Activated CD4-positive, CD25-positive, alpha-beta regulatory T cell treated with anti-CD3 and anti-CD28 coated beads, Interleukin-2, amount 50 U/mL, for 72 hours (primary cell): ENCODE results near the gene ZNF221.
A peak's percentile ranks its signal among the peaks of the same experiment; 100 is the strongest.
"Not testable (repeated sequence)": the region's sequence is repeated elsewhere in the genome, so short reads cannot be mapped to it uniquely, and the experiment has no call there.

Source experiments
- DNase-seq: peaks from one replicate; pipeline ENCODE4 v3.0.0; 2021

Gene ZNF221

DNA sequence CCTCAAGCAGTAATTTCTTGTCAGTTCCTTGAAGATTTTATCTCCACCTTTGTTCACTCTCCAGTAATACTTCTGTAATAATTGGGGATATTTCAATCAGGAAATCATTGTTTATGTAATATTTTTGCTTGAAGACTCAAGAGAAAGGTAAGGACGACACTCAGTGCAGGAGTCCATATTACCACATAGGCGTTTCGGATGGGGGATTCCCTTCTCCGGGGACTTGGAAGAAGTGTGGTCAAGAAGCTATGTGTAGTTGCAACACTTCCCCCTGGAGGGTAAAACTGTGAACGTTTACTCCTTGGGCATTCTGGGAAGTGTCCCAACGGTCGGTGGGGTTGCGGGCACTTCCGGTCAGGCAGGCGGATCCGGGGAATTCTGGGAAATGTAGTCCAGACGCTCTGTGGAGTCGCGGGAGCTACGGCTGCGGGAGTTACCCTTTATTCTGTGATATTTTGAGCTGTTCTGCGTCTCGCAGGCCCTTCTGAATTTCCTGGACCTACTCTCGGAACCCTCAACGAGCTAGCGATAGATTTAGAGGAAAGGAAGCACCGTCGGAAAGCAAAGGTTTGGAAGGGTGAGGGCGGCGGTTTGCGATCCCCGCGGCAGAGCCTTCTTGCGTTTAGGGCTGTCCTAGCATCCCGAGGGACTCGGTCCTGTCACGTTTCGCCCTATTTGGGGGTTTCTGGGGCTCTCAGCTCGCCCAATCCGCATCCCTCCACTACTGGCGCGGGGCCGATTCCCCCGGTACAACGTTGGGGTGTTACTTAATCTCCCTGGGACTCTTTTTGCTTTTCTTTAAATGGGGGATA, at the start of gene ZNF221:
Gene ZNF221, plus strand, starts transcription at position 395 of the 812 bp plus-strand sequence. CDS start 11,499 bp downstream, outside the sequence.
- peak; percentile 60 for DNase-seq

DNA sequence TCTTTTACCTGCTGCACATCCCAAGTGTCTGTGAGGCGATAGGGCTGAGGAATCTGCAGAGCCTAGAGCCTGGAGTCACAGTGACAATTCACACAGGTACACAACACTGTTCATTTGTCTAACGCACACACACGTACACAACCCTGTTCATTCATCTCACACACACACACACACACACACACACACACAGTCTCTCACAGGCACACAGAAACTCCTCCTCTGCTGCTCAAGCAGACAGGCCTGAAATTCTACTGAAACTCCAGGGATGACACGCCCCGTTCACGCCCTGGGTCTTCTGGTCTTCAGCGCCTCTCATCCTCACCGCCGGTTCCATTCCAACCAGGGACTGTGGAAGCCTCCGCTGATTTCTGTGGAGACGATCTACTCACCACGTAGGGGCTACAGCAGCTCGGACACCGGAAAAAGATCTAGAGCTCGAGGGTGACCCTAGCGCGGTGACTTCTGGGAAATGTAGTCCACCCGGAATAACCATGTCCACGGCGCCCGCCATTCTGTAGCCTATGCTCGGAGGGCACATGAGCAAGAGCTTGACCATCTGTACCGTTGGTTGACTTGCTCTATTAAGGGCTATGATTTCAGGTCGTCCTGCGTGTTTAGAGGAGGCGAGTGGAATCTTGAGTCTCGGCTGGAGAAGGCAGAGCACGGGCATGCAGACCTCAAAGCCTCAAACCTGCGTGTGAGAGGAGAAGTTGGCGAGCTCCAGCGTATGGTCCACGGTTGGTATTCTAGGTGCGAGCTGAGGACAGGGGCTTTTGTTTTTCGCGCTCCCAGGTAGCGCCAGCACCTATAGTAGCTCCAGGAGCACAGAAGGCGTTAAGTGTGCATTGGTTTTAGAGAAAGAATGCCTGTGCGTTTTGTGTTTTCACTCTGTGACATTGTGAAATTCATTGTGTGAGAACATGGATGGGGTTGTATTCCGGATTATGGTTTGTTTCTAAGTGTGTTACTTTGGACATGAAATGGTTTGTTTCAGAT, 49.3 kb upstream of the ZNF221 start:
- DNase-seq = peak; percentile 61

DNA sequence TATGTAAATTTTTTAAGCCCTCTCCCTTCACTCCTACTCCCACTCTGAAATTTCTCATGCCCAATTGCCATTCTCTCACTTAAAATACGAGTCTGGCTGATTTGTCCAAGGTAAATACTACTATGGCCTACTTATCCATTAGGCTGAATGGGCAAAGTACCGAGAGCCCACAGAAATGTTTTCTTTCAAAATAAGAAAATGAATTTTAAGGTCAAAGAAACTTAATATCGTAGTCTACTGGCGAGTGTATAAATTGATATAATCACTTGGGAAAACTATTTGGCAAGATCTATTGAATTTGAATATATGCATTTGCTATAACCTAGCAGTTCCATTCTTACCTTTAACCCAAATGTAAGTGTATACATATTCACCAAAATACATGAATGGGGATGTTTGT, 48.6 kb upstream of the ZNF221 start:
- DNase-seq = no peak

DNA sequence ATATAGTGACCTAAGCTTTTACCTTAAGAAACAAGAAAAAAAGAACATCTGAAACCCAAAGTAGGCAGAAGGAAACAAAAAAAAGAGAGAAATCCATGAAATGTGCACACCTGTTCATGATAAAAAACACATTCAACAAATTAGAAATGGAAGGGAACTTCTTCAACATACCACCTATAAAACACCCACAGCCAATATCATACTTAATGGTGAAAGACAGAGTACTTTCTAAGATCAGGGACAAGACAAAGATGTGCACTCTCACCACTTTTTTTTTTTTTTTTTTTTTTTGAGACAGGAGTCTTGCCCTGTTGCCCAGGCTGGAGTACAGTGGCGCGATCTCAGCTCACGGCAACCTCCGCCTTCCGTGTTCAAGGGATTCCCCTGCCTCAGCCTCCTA, 45.1 kb upstream of the ZNF221 start:
- DNase-seq = no peak

DNA sequence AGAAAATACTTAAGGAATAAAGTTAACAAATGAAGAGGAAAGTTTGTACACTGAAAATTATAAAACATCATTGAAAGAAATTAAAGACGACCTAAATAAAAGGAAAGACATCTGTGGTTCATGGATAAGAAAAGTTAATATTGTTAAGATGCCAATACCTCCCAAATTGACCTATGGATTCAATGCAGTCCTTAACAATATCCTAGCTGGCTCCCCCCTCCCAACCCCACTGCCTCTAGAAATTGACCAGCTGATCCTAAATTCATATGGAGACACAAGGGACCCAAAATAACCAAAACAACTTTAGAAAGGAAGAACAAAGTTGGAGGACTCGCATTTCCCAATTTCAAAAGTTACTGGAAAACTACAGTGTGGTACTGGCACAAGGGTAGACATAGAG, 44.3 kb upstream of the ZNF221 start:
- no peak for DNase-seq

DNA sequence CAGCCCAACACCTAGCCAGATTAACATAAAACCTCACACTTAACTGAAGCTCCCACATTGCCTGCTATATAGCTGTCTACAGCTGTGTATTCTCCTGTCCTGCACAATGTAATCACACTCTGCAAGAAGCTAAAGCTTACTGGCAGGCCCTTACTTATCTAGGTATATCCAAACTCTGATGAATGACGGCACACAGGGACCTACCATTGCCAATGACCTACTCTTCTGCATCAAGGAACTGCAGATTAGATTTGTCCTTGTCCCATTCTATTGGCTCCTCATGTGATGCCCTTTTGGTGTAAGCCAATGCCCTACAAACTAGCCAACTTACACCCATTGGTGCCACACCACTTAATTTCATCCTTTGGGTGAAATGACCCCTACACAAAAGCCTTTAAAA, 42.4 kb upstream of the ZNF221 start:
- no peak for DNase-seq

DNA sequence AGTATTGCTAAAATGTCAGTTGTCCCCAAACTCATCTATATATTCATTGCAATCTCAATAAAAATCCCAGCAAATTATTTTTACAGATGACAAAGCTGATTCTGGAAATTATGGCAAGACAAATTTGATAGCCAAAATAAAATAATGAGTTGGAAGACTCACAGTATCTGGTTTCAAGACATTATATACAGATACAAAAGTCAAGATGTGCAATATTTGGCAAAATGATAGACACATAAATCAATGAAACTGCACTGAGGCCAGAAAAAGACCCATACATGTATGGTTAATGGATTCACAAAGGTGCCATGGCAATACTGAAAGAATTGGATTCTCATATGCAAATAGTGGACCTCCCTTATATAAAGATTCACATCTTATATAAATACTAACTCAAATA, 40.1 kb upstream of the ZNF221 start:
- no peak for DNase-seq

DNA sequence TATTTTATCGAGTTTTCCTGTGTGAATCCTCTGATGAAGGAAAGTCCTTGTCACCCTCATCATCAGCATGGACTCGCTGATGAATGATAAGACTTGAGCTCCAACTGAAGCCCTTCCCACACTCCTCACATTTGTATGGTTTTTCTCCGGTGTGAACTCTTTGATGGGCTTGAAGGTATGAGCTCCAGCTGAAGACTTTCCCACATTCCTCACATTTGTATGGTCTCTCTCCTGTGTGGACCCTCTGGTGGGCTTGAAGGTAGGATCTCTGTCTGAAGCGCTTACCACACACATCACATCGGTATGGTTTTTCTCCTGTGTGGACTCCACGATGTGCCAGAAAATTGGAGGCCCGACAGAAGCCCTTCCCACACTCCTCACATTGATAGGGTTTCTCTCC, 37.6 kb upstream of the ZNF221 start:
- no peak for DNase-seq

DNA sequence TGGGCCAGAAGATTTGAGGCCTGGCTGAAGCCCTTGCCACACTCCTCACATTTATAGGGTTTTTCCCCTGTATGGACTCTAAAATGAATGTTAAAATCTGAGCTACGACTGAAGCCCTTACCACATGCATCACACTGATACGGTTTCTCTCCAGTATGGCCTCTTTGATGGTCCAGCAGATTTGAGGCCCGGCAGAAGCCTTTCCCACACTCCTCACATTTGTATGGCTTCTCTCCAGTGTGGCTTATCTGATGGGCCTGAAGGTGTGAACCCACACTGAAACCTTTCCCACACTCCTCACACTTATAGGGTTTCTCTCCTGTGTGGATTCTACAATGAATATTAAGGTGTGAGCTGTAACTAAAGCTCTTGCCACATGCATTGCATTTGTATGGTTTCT, 37.0 kb upstream of the ZNF221 start:
- DNase-seq = no peak

DNA sequence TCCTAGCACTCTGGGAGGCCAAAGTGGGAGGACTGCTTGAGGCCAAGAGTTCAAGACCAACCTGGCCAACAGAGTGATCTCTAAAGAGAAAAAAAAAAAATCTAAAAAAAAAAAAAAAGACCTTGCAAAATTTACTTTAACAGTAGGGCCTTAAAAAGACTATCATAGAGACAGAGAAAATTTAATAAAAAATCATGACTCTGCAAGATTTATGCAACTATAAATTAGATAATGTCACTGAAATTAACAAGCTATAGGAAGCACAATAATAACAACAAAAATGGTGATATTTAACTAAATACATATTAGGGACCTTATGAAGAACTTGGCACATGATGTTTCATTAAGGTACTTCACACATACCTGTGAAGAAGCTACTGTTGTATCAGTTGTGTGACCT, 27.2 kb upstream of the ZNF221 start:
- no peak for DNase-seq

DNA sequence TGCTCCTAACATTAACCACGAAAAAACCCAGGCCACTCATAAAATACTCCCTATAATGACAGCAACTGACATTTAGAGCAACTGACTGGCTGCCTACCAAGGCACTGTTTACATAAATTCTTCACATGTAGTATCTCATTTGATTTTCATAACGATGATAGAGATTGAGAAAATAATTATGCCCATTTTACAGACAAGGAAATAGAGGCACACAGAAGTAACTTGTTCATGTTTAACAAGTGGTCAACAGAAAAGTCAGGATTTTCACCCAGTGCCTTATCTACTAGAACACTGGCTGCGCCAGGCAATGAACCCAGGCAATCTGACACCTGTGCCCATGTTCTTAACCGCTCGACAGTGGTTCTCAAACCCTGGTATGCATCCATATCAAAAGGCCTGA, 22.2 kb upstream of the ZNF221 start:
- DNase-seq = no peak

DNA sequence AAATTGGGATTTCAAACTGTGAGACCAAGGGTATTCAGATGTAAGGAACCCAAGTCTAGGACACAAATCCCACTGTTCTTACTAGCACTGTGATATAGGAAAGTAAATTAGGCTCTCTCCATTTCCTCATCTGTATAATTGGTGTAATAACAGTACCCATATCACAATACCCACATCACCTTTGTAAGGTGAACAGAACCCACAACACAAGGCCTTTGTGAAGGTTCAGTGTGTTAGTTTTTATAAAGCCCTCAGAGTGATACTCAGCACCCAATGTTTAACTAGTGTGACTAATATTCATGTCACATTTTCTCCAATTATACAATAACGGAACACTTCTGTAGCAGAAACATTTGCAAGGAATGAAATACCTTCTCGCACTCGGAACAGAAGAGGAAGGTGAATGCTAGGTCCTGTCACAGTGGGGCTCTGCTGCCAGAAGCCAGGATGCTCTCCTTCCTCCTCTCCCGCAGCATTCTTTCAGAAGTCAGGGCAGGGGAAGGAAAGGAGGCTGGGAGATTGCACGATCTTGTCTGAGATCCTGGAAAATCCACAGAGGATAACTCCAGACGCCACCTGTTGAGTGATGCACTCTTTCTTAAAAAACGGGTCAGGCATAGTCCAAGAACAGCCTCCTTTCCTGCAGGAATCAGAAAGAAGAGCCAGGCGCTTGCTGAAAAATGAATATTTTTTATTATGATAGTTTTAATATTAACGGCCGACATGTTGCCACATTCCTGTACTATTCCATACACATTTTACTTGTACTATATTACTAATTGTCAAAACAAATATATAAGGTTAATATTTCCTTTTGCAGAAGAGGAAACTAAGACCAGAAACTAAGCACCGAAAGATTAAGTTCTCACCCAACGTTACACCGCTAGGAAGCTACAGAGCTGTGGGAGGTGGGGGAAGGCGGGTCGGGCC, 16.7 kb upstream of the ZNF221 start:
- no peak for DNase-seq

DNA sequence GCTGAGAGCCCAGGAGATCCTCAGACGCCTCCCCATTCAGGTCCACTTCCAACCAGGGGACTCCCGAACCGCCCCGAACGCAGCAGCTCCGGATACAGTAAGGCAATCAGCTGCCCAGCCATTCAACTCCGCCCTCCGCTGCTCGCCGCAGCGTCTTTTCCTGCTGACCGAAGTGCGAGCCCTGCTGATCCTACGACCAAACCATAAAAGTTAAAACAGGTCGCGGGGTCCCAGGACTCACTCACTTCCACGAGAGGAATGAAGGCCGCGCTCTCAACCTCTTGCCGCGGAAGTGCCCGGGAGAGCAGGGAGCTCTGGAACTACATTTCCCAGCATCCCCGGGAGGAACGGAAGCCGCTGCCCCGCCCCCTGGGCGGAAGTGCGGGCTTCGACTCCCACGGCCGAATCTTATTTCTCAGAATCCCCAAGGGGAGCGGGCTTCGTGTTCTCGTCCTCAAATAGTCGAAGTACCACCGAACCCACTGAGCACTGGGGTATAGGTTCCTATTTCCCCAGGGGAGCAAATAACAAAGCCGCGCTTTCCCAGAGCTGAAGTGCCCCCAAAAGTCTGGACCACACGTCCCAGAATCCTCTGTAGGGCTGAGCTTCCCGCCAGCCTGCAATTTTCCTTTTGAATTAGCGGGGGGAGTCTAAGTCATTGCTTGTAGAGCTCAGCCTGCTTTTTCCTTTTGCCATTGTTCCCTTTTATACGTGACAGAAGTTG, 15.9 kb upstream of the ZNF221 start, which contains the start of gene ZNF45:
Gene ZNF45, minus strand, starts transcription at position 298 of the 724 bp plus-strand sequence. CDS start 13,097 bp downstream, outside the sequence.
- DNase-seq = peak; percentile 83

DNA sequence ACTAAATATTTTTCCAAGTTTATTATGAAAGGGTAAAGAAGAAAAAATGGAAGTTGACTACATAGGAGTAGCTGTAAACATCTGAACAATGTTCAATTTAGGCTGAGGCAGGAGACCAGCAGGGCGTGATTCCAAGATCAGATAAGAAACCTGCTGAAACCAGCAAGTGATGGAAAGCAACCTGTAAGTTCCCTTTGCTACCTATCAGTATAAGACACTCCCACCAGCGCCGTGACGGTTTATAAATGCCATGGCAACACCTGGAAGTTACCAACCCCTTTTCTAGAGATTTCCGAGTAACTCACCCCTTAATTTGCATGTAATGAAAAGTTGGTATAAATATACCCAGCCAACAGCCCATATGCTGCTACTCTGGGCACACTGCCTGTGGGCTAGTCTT, 14.8 kb upstream of the ZNF221 start:
- no peak for DNase-seq

DNA sequence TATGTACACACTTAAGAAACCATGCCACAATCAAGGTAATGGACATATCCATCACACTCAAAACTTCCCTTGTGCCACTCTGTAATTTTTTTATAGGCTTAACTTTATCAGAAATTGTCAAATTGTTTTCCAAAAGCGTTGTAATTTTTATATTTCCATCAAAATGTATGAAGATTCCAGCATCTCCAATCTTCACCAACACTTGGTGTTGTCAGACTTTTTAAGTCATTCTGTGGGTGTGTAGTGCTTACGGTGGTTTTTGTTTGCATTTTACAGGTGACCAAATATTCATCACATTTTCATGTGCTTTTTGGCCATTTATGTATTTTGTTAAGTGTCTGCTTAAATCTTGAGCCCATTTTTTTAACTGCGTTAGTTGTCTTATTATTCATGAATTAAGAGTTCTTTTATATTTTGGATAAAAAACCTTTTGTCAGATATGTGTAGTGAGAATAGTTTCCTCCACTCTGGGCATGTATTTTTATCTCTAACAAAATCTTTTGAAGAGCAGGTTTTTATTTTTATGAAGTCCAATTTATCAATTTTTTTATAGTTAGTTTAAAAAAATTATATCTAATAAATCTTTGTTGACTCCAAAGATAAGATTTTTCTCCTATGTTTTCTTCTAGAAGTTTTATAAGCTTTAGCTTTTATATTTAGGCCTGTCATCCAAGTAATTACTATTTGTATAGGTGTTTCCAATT, 11.3 kb upstream of the ZNF221 start:
- no peak for DNase-seq

DNA sequence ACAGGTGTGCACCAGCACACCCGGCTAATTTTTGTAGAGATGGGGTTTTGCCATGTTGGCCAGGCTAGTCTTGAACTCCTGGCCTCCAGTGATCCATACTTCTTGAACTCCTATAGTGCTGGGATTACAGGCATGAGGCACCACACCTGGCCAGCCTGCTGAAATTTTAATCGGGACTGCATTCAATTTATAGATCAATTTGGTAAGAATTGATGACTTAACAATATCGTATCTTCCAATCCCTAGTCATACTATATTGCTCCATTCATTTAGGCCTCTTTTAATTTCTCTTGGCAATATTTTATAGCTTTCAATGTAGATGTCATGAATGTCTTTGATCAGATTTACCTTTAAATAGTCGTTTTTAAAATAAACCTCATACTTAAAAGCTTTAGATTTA, 10.3 kb upstream of the ZNF221 start:
- DNase-seq = no peak

DNA sequence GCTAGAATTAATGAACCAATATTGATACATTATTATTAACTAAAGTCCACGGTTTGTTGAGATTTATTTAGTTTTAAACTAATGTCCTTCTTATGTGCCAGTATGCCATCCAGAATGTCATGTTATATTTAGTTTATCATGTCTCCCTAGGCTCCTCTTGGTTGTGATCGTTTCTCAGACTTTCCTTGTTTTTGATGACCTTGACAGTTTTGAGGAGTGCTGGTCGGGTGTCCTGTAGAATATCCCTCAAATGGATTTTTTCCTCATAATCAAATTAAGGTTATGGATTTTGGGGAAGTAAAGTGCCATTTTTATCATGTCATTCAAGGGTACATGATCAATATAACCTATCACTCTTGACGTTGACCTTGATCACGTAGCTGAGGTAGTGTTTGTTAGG, 9.8 kb upstream of the ZNF221 start:
- DNase-seq = no peak

DNA sequence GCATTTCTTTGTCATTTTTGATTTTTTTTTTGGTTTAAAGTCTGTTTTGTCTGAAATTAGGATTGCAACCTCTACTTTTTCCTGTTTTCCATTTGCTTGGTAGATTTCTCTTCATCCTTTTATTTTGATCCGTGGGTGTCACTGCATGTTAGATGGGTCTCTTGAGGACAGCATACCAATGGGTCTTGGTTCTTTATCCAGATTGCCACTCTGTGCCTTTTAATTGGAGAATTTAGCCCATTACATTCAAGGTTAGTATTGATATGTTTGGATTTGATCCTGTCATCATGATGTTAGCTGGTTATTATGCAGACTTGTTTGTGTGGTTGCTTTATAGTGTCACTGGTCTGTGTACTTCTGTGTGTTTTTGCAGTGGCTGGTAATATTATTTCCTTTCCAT, 3.6 kb upstream of the ZNF221 start:
- DNase-seq = not testable (repeated sequence)

DNA sequence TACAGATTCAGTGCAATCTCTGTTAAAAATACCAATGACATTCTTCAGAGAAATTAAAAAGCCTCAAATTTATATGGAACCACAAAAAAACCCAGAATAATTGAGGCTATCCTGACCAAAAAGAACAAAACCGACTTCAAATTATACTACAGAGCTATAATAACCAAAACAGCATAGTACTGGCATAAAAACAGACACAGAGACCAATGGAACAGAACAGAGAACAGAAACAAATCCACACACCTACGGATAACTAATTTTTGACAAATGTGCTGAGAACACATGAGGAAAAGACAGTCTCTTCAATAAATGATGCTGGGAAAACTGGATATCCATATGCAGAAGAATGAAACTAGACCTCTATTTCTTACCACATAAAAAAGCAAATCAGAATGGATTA, 1.2 kb upstream of the ZNF221 start:
- not testable (repeated sequence) for DNase-seq

DNA sequence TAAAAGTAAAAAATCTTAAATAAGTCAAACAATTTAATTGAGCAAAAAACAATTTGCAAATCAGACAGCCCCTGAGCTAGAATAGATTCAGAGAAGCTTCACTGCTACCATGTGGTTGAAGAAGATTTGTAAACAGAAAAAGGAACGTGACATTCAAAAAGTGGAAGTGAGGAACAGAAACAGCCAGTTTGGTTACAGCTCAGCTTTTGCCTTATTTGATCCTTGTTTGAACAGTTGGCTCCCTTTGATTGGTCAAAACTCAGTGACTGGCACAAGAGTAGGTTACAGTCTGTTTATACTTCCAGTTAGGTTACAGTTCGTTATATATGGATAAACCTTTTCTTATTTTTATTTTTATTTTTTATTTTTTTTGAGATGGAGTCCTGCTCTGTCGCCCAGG, 5.8 kb downstream of the ZNF221 start:
- DNase-seq = no peak

DNA sequence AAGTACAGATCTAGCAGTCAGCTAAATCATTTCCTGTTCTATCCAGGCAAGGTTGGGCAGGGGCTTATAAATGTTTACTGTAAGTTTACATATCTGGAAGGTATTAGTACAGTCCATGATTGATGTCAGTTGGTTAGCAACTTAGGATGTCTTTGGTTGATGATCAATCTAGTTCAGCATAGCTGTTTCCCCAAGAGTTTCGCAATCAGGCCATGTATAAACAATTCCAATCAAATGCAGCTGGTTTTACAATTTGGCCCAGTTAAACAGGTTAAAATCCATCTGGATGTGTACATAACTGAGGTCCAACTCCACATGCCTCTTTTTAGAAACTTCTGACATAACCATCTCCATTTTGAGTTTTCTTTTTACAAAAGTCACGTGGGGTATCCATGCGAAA, 6.9 kb downstream of the ZNF221 start:
- no peak for DNase-seq
